Measurements from ENCODE around the gene LPIN1. TPM values are rescaled to one million over a fixed set of nuclear protein-coding genes. Genes with fewer than 3 reads are reported as not detected.

LPIN1 gene
- total RNA-seq, 1 experiment from 2014 or later = 43.1 TPM

DNA sequence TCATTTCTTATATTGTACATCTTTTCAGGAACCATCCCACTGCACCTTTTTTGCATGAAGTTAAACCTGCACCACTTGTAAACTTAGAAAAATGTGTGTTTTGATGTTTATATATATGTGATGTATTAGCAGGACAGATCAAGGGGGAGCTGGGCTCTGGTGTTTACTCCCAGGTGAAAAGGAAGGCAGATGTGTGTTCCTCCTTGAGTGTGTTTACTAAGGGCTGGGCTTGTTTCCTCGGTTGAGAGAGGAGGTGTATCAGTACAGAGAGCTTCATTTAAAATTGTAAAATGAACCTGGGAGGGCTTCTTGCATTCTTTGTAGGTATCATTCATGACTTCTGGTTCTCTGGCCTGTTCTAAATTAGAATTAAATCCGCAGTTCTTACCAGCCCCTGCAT lies 14.8 kb downstream of the LPIN1 start:
- H2AFZ ChIP-seq = no peak overlapping the region
- H3K4me3 ChIP-seq = no peak overlapping the region
- H3K9me2 ChIP-seq (ENCODE audit: insufficient read depth) = no peaks in the 10 kb centered on the region
- ChIA-PET POLR2A (ENCODE audit: unreplicated experiment) (no interaction called here), CTCF (no interaction called here)
- no peaks in the 10 kb centered on the region for H3K27me3 ChIP-seq (ENCODE audit: insufficient read depth, low read depth)
- 0 out of 2 replicates have a peak overlapping the region, but pooled peaks have one; percentile 18 for H3K27ac ChIP-seq
- no TSS peak for BruUV-seq (replicated peaks)
- H3K4me2 ChIP-seq = no peak overlapping the region
- peaks cover 66% of the 10 kb centered on the region for H3K79me2 ChIP-seq (ENCODE audit: low read depth)
- H3F3A ChIP-seq (ENCODE audit: insufficient read depth, low read depth) = peaks cover 4% of the 10 kb centered on the region; the same call in 1 of the 2 replicates
- no peak for TF ChIP-seq EZH2 (IDR thresholded peaks at IDR 0.05; ENCODE audit: low read depth)
- TF ChIP-seq, protein P1, sequence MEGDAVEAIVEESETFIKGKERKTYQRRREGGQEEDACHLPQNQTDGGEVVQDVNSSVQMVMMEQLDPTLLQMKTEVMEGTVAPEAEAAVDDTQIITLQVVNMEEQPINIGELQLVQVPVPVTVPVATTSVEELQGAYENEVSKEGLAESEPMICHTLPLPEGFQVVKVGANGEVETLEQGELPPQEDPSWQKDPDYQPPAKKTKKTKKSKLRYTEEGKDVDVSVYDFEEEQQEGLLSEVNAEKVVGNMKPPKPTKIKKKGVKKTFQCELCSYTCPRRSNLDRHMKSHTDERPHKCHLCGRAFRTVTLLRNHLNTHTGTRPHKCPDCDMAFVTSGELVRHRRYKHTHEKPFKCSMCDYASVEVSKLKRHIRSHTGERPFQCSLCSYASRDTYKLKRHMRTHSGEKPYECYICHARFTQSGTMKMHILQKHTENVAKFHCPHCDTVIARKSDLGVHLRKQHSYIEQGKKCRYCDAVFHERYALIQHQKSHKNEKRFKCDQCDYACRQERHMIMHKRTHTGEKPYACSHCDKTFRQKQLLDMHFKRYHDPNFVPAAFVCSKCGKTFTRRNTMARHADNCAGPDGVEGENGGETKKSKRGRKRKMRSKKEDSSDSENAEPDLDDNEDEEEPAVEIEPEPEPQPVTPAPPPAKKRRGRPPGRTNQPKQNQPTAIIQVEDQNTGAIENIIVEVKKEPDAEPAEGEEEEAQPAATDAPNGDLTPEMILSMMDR (conservative IDR thresholded peaks at IDR 0.05) = no peak
- peaks cover 24% of the 10 kb centered on the region for H4K20me1 ChIP-seq (ENCODE audit: insufficient read depth)
- intact Hi-C loops (cut with micrococcal nuclease; ENCODE audit: unreplicated experiment) = no loop called here
- no peak for DNase-seq
- peaks cover 4% of the 10 kb centered on the region; the same call in 1 of the 2 replicates for H3K4me1 ChIP-seq (replicated peaks; ENCODE audit: insufficient read depth)
- peaks cover 21% of the 10 kb centered on the region; the same call in 1 of the 2 replicates for H3K36me3 ChIP-seq (ENCODE audit: low read depth)
- H3K9me3 ChIP-seq (ENCODE audit: insufficient read depth, low read depth) = no peaks in the 10 kb centered on the region

DNA sequence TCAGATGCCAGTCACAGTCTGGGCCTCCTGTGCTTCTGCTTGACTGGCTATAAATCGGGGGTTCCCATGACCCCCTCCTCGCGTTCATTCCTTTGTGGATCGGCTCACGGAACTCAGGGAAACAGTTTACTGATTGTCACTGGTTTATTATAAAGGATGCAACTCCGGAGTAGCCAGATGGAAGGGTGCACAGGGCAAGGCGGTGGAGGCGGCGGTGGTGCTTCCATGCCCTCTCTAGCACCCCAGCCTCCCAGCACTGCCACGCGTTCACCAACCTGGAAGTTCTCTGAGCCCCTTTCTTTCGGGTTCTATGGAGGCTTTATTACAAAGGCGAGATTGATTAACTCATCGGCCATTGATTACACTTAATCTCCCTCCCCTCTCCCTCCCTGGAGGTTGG lies 15.6 kb downstream of the LPIN1 start:
- Histone ChIP-seq H3K9me2 (ENCODE audit: insufficient read depth) (no peaks in the 10 kb centered on the region), H3K36me3 (ENCODE audit: low read depth) (peaks cover 17% of the 10 kb centered on the region), H3K27me3 (ENCODE audit: insufficient read depth, low read depth) (no peaks in the 10 kb centered on the region), H3K4me2 (no peak overlapping the region), H3F3A (ENCODE audit: insufficient read depth, low read depth) (peaks cover 7% of the 10 kb centered on the region; the same call in 1 of the 2 replicates), H3K79me2 (ENCODE audit: low read depth) (peaks cover 59% of the 10 kb centered on the region), H2AFZ (no peak overlapping the region), H3K27ac (no peak overlapping the region), H3K9me3 (ENCODE audit: insufficient read depth, low read depth) (no peaks in the 10 kb centered on the region), H3K4me1 (replicated peaks; ENCODE audit: insufficient read depth) (peaks cover 4% of the 10 kb centered on the region; the same call in 1 of the 2 replicates), H3K4me3 (no peak overlapping the region), H4K20me1 (ENCODE audit: insufficient read depth) (peaks cover 18% of the 10 kb centered on the region)
- ChIA-PET POLR2A (ENCODE audit: unreplicated experiment) (no interaction called here), CTCF (no interaction called here)
- BruUV-seq (replicated peaks) = no TSS peak
- DNase-seq = no peak
- TF ChIP-seq, protein P1 (conservative IDR thresholded peaks at IDR 0.05) = no peak
- TF ChIP-seq EZH2 (IDR thresholded peaks at IDR 0.05; ENCODE audit: low read depth) = no peak
- intact Hi-C loops (cut with micrococcal nuclease; ENCODE audit: unreplicated experiment) = no loop called here

DNA sequence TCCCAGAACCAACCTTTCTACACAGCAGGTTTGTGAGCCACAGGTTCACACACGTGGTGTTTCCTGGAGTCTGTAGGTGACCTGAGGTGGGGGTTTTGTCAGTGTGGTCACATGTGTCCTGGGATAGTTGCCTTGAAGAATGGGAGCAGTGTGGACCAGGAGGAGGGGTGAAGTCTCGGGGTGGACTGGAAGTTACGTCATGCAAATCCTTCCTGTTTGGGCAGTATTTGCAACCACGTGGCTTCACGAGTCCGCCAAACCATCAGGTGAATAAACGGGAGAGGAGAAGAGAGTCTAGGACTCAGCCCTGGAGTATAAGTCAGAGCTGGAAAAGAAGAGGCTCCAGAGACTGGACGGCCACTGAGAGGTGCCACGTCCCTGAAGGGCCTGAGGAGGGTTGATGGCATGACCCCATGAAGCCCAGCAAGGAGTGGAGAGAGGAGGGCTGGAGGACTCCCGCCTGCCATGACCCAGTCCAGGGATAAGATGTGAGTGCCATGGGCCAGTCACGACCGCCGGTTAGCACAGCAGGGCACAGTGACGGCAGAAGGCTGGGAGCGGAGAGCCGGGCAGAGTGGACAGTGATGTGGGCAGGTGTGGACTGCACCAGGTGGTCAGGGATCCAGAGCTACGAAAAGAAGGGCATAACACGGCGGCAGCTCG lies 16.5 kb downstream of the LPIN1 start:
- H3K36me3 ChIP-seq (ENCODE audit: low read depth) = peaks cover 19% of the 10 kb centered on the region
- no peak for TF ChIP-seq EZH2 (IDR thresholded peaks at IDR 0.05; ENCODE audit: low read depth)
- TF ChIP-seq, protein P1 (conservative IDR thresholded peaks at IDR 0.05) = no peak
- POLR2A ChIA-PET (ENCODE audit: unreplicated experiment) = no interaction called here
- H3K4me2 ChIP-seq = no peak overlapping the region
- H3K4me1 ChIP-seq (replicated peaks; ENCODE audit: insufficient read depth) = peaks cover 4% of the 10 kb centered on the region; the same call in 1 of the 2 replicates
- H3K27ac ChIP-seq = no peak overlapping the region
- H3K4me3 ChIP-seq = no peak overlapping the region
- intact Hi-C loops (cut with micrococcal nuclease; ENCODE audit: unreplicated experiment) = no loop called here
- H2AFZ ChIP-seq = no peak overlapping the region
- H3K27me3 ChIP-seq (ENCODE audit: insufficient read depth, low read depth) = no peaks in the 10 kb centered on the region
- no TSS peak for BruUV-seq (replicated peaks)
- peaks cover 15% of the 10 kb centered on the region for H4K20me1 ChIP-seq (ENCODE audit: insufficient read depth)
- peaks cover 50% of the 10 kb centered on the region for H3K79me2 ChIP-seq (ENCODE audit: low read depth)
- no peak for DNase-seq
- no peaks in the 10 kb centered on the region for H3K9me3 ChIP-seq (ENCODE audit: insufficient read depth, low read depth)
- no peaks in the 10 kb centered on the region for H3K9me2 ChIP-seq (ENCODE audit: insufficient read depth)
- CTCF ChIA-PET = no interaction called here
- peaks cover 11% of the 10 kb centered on the region; the same call in 1 of the 2 replicates for H3F3A ChIP-seq (ENCODE audit: insufficient read depth, low read depth)

Data from PC-9 (cell line).